ENCODE data around the gene GP1BB. TPM values are rescaled to one million over a fixed set of nuclear protein-coding genes. Genes with fewer than 3 reads are reported as not detected.

Gene GP1BB
- total RNA-seq, 4 donors from 2014 or later: 39.8 to 65.1 (median 51.0) TPM

DNA sequence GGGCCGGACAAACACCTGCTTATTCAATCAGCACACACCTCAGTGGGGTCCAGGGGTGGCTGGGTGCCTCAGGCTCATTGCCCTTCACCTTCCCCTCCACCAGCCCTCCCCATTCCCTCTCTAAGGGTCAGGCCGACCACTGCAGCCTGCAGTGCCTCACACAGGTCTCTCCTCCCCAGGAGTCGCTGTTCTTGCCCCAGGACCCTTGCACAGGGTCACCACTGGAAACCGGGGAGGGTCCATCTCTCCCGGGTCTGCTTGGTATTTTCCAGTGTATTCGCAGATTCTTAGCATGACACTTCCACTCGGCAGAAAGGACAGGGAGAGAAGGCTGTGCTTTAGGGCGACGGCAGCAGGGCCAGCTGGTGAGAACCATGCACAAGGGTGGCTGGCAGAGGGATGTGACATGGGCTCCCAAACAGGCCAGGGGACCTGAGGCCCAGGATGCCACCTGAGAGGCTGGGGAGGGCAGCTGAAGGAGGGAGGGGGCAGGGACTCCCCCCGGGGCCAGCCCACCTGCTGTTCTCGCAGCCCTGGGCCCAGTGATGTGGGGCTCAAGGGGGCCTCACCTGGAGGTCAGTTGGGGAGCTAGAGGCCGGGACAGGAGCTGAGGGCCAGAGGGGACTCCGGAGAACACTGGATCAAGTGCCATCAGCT is 21.1 kb downstream of the GP1BB start:
- TF ChIP-seq POLR2A (IDR thresholded peaks at IDR 0.05): no peak
- TF ChIP-seq, protein P1, sequence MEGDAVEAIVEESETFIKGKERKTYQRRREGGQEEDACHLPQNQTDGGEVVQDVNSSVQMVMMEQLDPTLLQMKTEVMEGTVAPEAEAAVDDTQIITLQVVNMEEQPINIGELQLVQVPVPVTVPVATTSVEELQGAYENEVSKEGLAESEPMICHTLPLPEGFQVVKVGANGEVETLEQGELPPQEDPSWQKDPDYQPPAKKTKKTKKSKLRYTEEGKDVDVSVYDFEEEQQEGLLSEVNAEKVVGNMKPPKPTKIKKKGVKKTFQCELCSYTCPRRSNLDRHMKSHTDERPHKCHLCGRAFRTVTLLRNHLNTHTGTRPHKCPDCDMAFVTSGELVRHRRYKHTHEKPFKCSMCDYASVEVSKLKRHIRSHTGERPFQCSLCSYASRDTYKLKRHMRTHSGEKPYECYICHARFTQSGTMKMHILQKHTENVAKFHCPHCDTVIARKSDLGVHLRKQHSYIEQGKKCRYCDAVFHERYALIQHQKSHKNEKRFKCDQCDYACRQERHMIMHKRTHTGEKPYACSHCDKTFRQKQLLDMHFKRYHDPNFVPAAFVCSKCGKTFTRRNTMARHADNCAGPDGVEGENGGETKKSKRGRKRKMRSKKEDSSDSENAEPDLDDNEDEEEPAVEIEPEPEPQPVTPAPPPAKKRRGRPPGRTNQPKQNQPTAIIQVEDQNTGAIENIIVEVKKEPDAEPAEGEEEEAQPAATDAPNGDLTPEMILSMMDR (IDR thresholded peaks at IDR 0.05): no peak
- no peak overlapping the region for H3K4me3 ChIP-seq (ENCODE audit: low read depth, poor library complexity, severe bottlenecking)
- no peak for DNase-seq (ENCODE audit: low spot score in 2 of 2)
- intact Hi-C loops (cut with DNase I; ENCODE audit: low total_unique reads): no loop called here
- 86 to 87% methylated on average over 13 of the region's 13 CpGs for WGBS, 2 donors

DNA sequence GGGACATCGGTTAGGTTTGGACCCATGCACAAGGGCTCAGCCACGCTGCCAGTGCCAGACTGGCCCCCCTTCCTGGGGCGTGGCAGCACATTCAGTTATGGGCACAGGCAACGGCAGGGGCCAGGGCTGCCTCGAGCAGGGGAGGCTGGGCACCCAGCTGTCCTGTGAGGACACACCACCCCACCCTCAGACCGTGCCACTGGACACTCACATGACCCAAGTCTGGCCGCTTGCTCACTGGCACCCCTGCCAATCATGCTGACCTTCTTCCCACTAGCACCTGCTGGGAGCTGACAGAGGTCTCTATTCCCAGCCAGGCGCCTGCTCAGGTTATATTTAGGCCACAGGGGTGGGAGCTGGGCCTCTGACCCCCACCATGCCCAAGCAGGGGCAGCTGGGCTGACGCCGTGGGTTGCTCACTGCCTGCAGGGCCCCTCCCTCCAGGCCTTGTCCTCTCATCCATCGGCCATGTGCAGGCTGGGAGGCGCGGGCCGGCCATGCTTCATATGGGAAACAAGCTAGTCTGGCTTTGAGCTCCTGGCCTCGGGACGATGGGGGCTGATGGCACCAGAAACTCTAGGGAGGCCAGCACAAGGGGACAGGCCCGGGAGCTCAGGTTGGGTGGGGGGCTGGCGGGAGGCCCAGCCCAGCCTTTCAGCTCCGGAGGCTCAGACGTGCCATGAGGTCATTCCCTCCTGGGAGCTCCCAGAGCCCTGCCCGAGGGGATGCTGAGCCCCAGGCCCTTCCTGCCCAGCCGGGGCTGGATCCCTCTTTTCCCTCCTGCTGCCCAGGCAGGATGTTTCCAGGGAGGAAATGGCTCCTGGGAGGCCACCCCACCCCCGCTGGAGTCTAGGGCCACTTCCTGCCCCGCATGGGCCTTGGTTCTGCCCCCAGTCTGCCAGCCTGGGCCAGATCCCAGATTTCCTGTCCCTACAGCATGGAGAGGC is 22.1 kb downstream of the GP1BB start:
- H3K4me3 ChIP-seq (ENCODE audit: low read depth, poor library complexity, severe bottlenecking): no peak overlapping the region
- TF ChIP-seq, protein P1 (IDR thresholded peaks at IDR 0.05): no peak
- no peak for TF ChIP-seq POLR2A (IDR thresholded peaks at IDR 0.05)
- DNase-seq (ENCODE audit: low spot score in 2 of 2): no peak
- WGBS, 2 donors: 62 to 66% methylated on average over 7 to 24 of the region's 24 CpGs
- intact Hi-C loops (cut with DNase I; ENCODE audit: low total_unique reads): no loop called here

DNA sequence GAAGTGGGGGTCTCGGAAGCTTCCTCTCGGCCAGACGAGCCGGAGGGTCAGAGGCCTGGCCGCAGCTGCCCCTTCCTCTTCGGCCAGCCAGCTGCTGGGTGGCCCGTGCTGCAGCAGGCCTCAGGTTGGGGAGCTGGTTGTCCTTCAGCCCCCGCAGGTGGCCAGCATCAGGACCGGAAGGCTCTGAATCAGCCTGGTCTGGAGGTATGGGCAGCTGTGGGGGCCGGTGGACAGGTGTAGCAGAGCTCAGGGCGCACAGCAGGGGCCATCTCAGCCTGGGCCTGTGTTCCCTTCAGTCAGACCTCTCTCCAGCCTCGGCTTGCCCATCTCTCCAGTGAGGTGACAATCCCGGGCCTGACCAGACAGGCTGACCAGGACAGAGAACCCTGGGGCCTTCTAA is 23.4 kb downstream of the GP1BB start:
- TF ChIP-seq, protein P1 (IDR thresholded peaks at IDR 0.05): no peak
- no peak for TF ChIP-seq POLR2A (IDR thresholded peaks at IDR 0.05)
- intact Hi-C loops (cut with DNase I; ENCODE audit: low total_unique reads): no loop called here
- no peak overlapping the region for H3K4me3 ChIP-seq (ENCODE audit: low read depth, poor library complexity, severe bottlenecking)
- 89 to 94% methylated on average over 10 of the region's 13 CpGs for WGBS, 2 donors
- no peak for DNase-seq (ENCODE audit: low spot score in 2 of 2)

DNA sequence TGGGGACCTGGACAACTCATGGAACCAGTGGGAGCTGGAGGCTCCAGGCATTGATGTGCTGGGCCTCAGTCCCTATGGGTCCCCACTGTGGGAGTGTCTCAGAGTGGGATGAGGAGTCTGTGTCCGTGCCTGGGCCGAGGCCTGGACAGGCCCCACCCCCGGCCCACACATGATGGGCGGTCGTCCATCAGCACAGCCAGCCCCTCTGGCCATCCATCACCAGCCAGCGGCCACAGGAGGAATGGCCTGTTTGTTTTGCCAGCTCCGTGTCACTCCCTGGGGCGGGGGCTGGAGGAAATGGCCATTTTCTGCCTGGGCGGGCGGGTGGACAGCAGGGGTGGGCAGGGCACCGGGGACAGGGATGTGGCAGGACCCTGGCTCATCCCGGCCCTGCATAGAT is 24.2 kb downstream of the GP1BB start:
- 86 to 87% methylated on average over 8 to 10 of the region's 12 CpGs for WGBS, 2 donors
- no peak overlapping the region for H3K4me3 ChIP-seq (ENCODE audit: low read depth, poor library complexity, severe bottlenecking)
- intact Hi-C loops (cut with DNase I; ENCODE audit: low total_unique reads): no loop called here
- DNase-seq (ENCODE audit: low spot score in 2 of 2): no peak
- TF ChIP-seq, protein P1 (IDR thresholded peaks at IDR 0.05): no peak
- no peak for TF ChIP-seq POLR2A (IDR thresholded peaks at IDR 0.05)

DNA sequence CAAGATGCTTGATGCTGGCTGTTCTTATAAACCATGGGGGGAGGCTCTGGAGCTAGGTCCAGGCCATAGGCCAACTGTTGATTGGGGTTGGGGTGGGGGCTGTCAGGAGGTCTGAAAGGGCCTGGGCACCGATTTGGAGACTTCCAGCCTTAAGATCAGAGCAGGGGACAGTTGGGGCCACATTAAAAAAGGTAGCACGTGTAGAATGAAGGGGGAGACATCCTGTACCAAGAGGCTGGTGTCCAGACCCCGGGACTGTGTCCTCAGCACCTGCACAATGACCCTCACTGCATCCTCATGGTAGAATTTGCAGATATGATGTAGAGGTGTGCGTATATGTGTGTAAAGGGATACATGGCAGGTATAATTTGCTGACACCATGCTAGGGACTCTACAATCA is 24.8 kb downstream of the GP1BB start:
- no peak for DNase-seq (ENCODE audit: low spot score in 2 of 2)
- 77 to 87% methylated on average over 3 to 4 of the region's 4 CpGs for WGBS, 2 donors
- TF ChIP-seq, protein P1 (IDR thresholded peaks at IDR 0.05): no peak
- TF ChIP-seq POLR2A (IDR thresholded peaks at IDR 0.05): no peak
- H3K4me3 ChIP-seq (ENCODE audit: low read depth, poor library complexity, severe bottlenecking): no peak overlapping the region
- intact Hi-C loops (cut with DNase I; ENCODE audit: low total_unique reads): no loop called here

Measured in lower leg skin (tissue), 4 donors.